GM23248 (cell line): ENCODE data around the gene NR5A2. TPM values are rescaled to one million over a fixed set of nuclear protein-coding genes. Genes with fewer than 3 reads are reported as not detected.

Source experiments
- DNase-seq: peaks from one replicate; pipeline ENCODE4 v3.0.0-alpha.2; 2015
- H2AFZ ChIP-seq: fragments of 200-600 bp; sonication (generic); 2 replicates; pipeline ENCODE4 v1.6.1; 2016; ENCODE audit warnings: antibody characterized with exemption
- H3F3A ChIP-seq: fragments of 200-600 bp; sonication (generic); 2 replicates; pipeline ENCODE4 v1.6.1; 2016; ENCODE audit warnings: mild to moderate bottlenecking, antibody characterized with exemption, mixed run types; ENCODE audit not compliant: insufficient read depth
- H3K27ac ChIP-seq: fragments of 200-600 bp; sonication (generic); 2 replicates; pipeline ENCODE4 v1.5.1; 2016; ENCODE audit warnings: mild to moderate bottlenecking
- H3K27me3 ChIP-seq: fragments of 200-600 bp; sonication (generic); replicated peaks from 2 replicates; pipeline ENCODE4 v1.6.1; 2016; ENCODE audit warnings: mild to moderate bottlenecking; ENCODE audit not compliant: insufficient read depth
- H3K36me3 ChIP-seq: fragments of 200-600 bp; sonication (generic); 2 replicates; pipeline ENCODE4 v1.6.1; 2016; ENCODE audit warnings: low read depth, mild to moderate bottlenecking
- H3K4me1 ChIP-seq: fragments of 200-600 bp; sonication (generic); 2 replicates; pipeline ENCODE4 v1.6.1; 2016; ENCODE audit warnings: mild to moderate bottlenecking; ENCODE audit not compliant: insufficient read depth
- H3K4me2 ChIP-seq: fragments of 200-600 bp; sonication (generic); one replicate; pipeline ENCODE4 v1.6.1; 2016; ENCODE audit warnings: mild to moderate bottlenecking; ENCODE audit not compliant: unreplicated experiment
- H3K4me3 ChIP-seq: fragments of 200-600 bp; sonication (generic); 2 replicates; pipeline ENCODE4 v1.5.1; 2016; ENCODE audit warnings: mild to moderate bottlenecking
- H3K79me2 ChIP-seq: fragments of 200-600 bp; sonication (generic); 2 replicates; pipeline ENCODE4 v1.6.1; 2016; ENCODE audit warnings: mild to moderate bottlenecking; ENCODE audit not compliant: insufficient read depth
- H3K9ac ChIP-seq: fragments of 200-600 bp; sonication (generic); 2 replicates; pipeline ENCODE4 v1.6.1; 2016; ENCODE audit warnings: mild to moderate bottlenecking
- H3K9me2 ChIP-seq: fragments of 200-600 bp; sonication (generic); 2 replicates; pipeline ENCODE4 v1.6.1; 2016; ENCODE audit warnings: mixed run types, mild to moderate bottlenecking, moderate library complexity; ENCODE audit not compliant: insufficient read depth
- H3K9me3 ChIP-seq: fragments of 200-600 bp; sonication (generic); one replicate; pipeline ENCODE4 v1.6.1; 2017; ENCODE audit warnings: low read depth
- H4K20me1 ChIP-seq: fragments of 200-600 bp; sonication (generic); 2 replicates; pipeline ENCODE4 v1.6.0; 2016; ENCODE audit not compliant: insufficient read depth
- EZH2 ChIP-seq: fragments of 200-600 bp; sonication (generic); IDR thresholded peaks from 2 replicates; pipeline ENCODE4 v1.6.1; 2018; ENCODE audit warnings: antibody characterized with exemption, mild to moderate bottlenecking; ENCODE audit not compliant: insufficient read depth, poor library complexity, severe bottlenecking
- EZH2phosphoT487 ChIP-seq: fragments of 200-600 bp; sonication (generic); IDR thresholded peaks from 2 replicates; pipeline ENCODE4 v1.6.1; 2018; ENCODE audit warnings: antibody characterized with exemption, moderate library complexity, mild to moderate bottlenecking, low read depth; ENCODE audit not compliant: insufficient read depth
- WGBS, 2 experiments: methylation state at CpG; one replicate each; pipeline ENCODE4 v1.1.6; 2015 to 2017; ENCODE audit warnings: low lambda C conversion rate in 2 of 2, low coverage in 1 of 2; ENCODE audit errors: missing lambda C conversion rate in 2 of 2; 5-methylcytosine and 5-hydroxymethylcytosine counted together
- in situ Hi-C: fragments of 300-500 bp; cut with MboI; formaldehyde crosslinking; loops from 2 replicates; pipeline ENCODE4 v1.15.0; 2020
- polyA plus RNA-seq: library from polyadenylated mRNA; unstranded; fragments of >200 nt; fragmentation: Nextera tagmentation; extraction: Ambion mirVana; gene quantifications from 2 replicates; pipeline ENCODE4 v1.2.1, GENCODE V29; 2016
- total RNA-seq: library from RNA; depleted of rRNA; stranded (reverse); fragments of >200 nt; shearing (Covaris generic); gene quantifications from 2 replicates; pipeline ENCODE4 v1.2.3, GENCODE V29; 2014

Gene NR5A2
- total and polyA plus RNA-seq, 2 experiments from 2014 or later: 0.06 to 0.65 TPM

- Histone ChIP-seq H3K4me1 (peaks cover 24% of the 10 kb centered on the region), H2AFZ (peak overlapping the region; percentile 22; the same call in 1 of the 2 replicates), H3K4me2 (peak overlapping the region; percentile 43), H4K20me1 (no peaks in the 10 kb centered on the region), H3K9me3 (no peaks in the 10 kb centered on the region), H3K27me3 (no peaks in the 10 kb centered on the region), H3F3A (peaks cover 7% of the 10 kb centered on the region; the same call in 1 of the 2 replicates), H3K79me2 (no peaks in the 10 kb centered on the region), H3K9ac (no peak overlapping the region), H3K27ac (peak overlapping the region; percentile 55), H3K9me2 (no peaks in the 10 kb centered on the region), H3K36me3 (no peaks in the 10 kb centered on the region), H3K4me3 (no peak overlapping the region)
- in situ Hi-C loops: no loop called here
- DNase-seq: peak; percentile 90
- TF ChIP-seq EZH2phosphoT487: no peak
- TF ChIP-seq EZH2: no peak
- 13 to 24% methylated on average over 3 of the region's 3 CpGs for WGBS, 2 experiments
These were observed 178.8 kb downstream of the NR5A2 start for GRCh38 chr1:200206340-200206739.

- Histone ChIP-seq H3K9me2 (no peaks in the 10 kb centered on the region), H4K20me1 (no peaks in the 10 kb centered on the region), H3K4me1 (peaks cover 28% of the 10 kb centered on the region), H3F3A (peaks cover 7% of the 10 kb centered on the region; the same call in 1 of the 2 replicates), H3K9ac (no peak overlapping the region), H3K9me3 (no peaks in the 10 kb centered on the region), H3K27me3 (no peaks in the 10 kb centered on the region), H3K79me2 (no peaks in the 10 kb centered on the region), H3K4me3 (no peak overlapping the region), H3K4me2 (peak overlapping the region; percentile 43), H3K36me3 (no peaks in the 10 kb centered on the region), H2AFZ (peak overlapping the region; percentile 22; the same call in 1 of the 2 replicates), H3K27ac (peak overlapping the region; percentile 55)
- 16 to 26% methylated on average over 1 of the region's 1 CpG for WGBS, 2 experiments
- TF ChIP-seq EZH2phosphoT487: no peak
- TF ChIP-seq EZH2: no peak
- peak; percentile 46 for DNase-seq
- in situ Hi-C loops: no loop called here
These were observed 179.3 kb downstream of the NR5A2 start for GRCh38 chr1:200206761-200207160.

GRCh38 chr1:200207711-200208126 is 180.2 kb downstream of the NR5A2 start:
- peak; percentile 45 for DNase-seq

DNA sequence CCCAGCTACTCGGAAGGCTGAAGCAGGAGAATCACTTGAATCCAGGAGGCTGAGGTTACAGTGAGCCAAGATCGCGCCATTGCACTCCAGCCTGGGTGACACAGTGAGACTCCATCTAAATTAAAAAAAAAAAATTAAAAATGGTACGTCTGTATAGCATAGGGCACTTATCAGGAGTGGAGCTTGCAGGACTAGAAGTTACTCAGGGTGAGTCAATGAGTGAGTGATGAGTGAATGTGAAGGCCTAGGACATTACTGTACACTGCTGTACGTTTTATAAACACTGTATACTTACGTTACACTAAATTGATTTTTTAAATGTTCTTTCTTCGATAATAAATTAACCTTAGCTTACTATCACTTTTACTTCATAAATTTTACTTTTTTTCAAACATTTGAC is 183.6 kb downstream of the NR5A2 start:
- no peaks in the 10 kb centered on the region for H3K9me2 ChIP-seq
- H2AFZ ChIP-seq: no peak overlapping the region
- H3F3A ChIP-seq: peaks cover 7% of the 10 kb centered on the region; the same call in 1 of the 2 replicates
- no peak overlapping the region for H3K4me3 ChIP-seq
- in situ Hi-C loops: no loop called here
- no peaks in the 10 kb centered on the region for H3K27me3 ChIP-seq
- peak overlapping the region; percentile 52 for H3K4me2 ChIP-seq
- H3K36me3 ChIP-seq: no peaks in the 10 kb centered on the region
- no peaks in the 10 kb centered on the region for H3K9me3 ChIP-seq
- TF ChIP-seq EZH2: no peak
- TF ChIP-seq EZH2phosphoT487: no peak
- H3K9ac ChIP-seq: no peak overlapping the region
- DNase-seq: peak; percentile 85
- no peaks in the 10 kb centered on the region for H4K20me1 ChIP-seq
- H3K4me1 ChIP-seq: peaks cover 24% of the 10 kb centered on the region
- H3K79me2 ChIP-seq: no peaks in the 10 kb centered on the region
- 25 to 27% methylated on average over 7 of the region's 7 CpGs for WGBS, 2 experiments
- H3K27ac ChIP-seq: peak overlapping the region; percentile 30

More at GRCh38 chr1:200207711-200208126, 180.2 kb downstream of the NR5A2 start:
- Histone ChIP-seq H3K9me2 (no peaks in the 10 kb centered on the region), H3K9ac (no peak overlapping the region), H3K4me1 (peaks cover 28% of the 10 kb centered on the region), H3K27ac (no peak overlapping the region; the same call in 1 of the 2 replicates), H3K4me3 (no peak overlapping the region), H3K4me2 (no peak overlapping the region), H2AFZ (0 out of 2 replicates have a peak overlapping the region, but pooled peaks have one; percentile 26), H3K27me3 (no peaks in the 10 kb centered on the region), H3K79me2 (no peaks in the 10 kb centered on the region), H3K9me3 (no peaks in the 10 kb centered on the region), H4K20me1 (no peaks in the 10 kb centered on the region), H3K36me3 (no peaks in the 10 kb centered on the region), H3F3A (peaks cover 7% of the 10 kb centered on the region; the same call in 1 of the 2 replicates)
- whole genome bisulfite sequencing, 2 experiments: 61 to 67% methylated on average over 6 of the region's 6 CpGs
- in situ Hi-C loops: no loop called here
- TF ChIP-seq EZH2 (no peak), EZH2phosphoT487 (no peak)
